ENCODE data around the gene RIPK1. TPM values are rescaled to one million over a fixed set of nuclear protein-coding genes. Genes with fewer than 3 reads are reported as not detected.

RIPK1 gene
- total and polyA plus RNA-seq, 2 of the 8 experiments (the other 6 are each of a cell fraction or from before 2014, with no cell fraction given) = 5.9 to 22.9 TPM

GRCh38 chr6:3138341-3138740 is 70.0 kb downstream of the RIPK1 start:
- H3K36me3 ChIP-seq (ENCODE audit: control insufficient read depth in 2 of 4, insufficient read depth in 4 of 4, low read length in 3 of 4) = peaks cover 16 to 64% (median 36%) of the 10 kb centered on the region in 4 experiments
- H4K5ac ChIP-seq (ENCODE audit: insufficient read length, low read depth, low read length) = no peak overlapping the region
- ChIA-PET CTCF (ENCODE audit: partially characterized antibody) (interaction anchor here (1.8 kb wide), 2 partner anchors 11 to 110 kb away, joined by 6 to 11 read pairs; no protein-coding TSS in a partner anchor), POLR2A (ENCODE audit: partially characterized antibody) (interaction anchor here (1.3 to 7.3 kb wide), 5 partner anchors 7 to 91 kb away, joined by 5 to 56 read pairs (median 8); partner anchors contain the start of gene TUBB2A)
- H3K4me1 ChIP-seq (replicated peaks in 1 of 4; ENCODE audit: control insufficient read depth in 3 of 4, insufficient read depth in 4 of 4, low read length in 3 of 4) = peaks cover under 1 to 4% (median 3%) of the 10 kb centered on the region in 4 experiments; a peak in 4 of 7 replicates
- no peak overlapping the region for H2AFZ ChIP-seq (ENCODE audit: low read length)
- 84% methylated on average over 1 of the region's 1 CpG; no CpG with 5 or more reads in 1 of the 2 experiments for WGBS, 2 experiments (ENCODE audit: extremely low coverage in 1 of 2, insufficient coverage in 1 of 2, insufficient read length in 1 of 2, insufficient replicate concordance in 2 of 2, low coverage in 1 of 2, low lambda C conversion rate in 2 of 2, missing lambda C conversion rate in 1 of 2)
- no peak overlapping the region for H2BK12ac ChIP-seq (ENCODE audit: low read depth, low read length)
- no peaks in the 10 kb centered on the region for H3K79me1 ChIP-seq (ENCODE audit: low read depth, low read length)
- no peaks in the 10 kb centered on the region for H3K23me2 ChIP-seq (ENCODE audit: low read depth, low read length)
- H3K9me3 ChIP-seq (ENCODE audit: insufficient read depth in 2 of 2, low read depth in 1 of 2, low read length in 1 of 2) = no peaks in the 10 kb centered on the region
- FAIRE-seq (no peak), DNase-seq (ENCODE audit: low read depth in 1 of 2, low spot score in 2 of 2) (no peak)
- H3K14ac ChIP-seq (ENCODE audit: insufficient read length) = no peak overlapping the region
- no peak overlapping the region for H3K4me2 ChIP-seq (ENCODE audit: insufficient read depth in 1 of 2, low read depth in 2 of 2, low read length in 2 of 2)
- no peaks in the 10 kb centered on the region for H4K20me1 ChIP-seq (replicated peaks in 1 of 2; ENCODE audit: control insufficient read depth in 1 of 2, insufficient read depth in 2 of 2, low read length in 2 of 2)
- H3K4me3 ChIP-seq (ENCODE audit: extremely low read depth in 1 of 4, insufficient read depth in 2 of 4, low read depth in 3 of 4, low read length in 4 of 4) = no peak overlapping the region
- H2AK5ac ChIP-seq (ENCODE audit: low read depth, low read length) = no peak overlapping the region
- H2BK15ac ChIP-seq (ENCODE audit: low read length) = no peak overlapping the region
- H2BK5ac ChIP-seq (ENCODE audit: low read depth, low read length) = no peak overlapping the region
- no peak for TF ChIP-seq FOSL1 (IDR thresholded peaks at IDR 0.05; ENCODE audit: insufficient read depth, low read depth, low read length)
- no peak for TF ChIP-seq PHF8 (conservative IDR thresholded peaks at IDR 0.05; ENCODE audit: low read depth, low read length)
- H3K79me2 ChIP-seq (ENCODE audit: control insufficient read depth in 1 of 2, insufficient read depth in 2 of 2, low read length in 2 of 2) = no peaks in the 10 kb centered on the region
- no peak overlapping the region for H3K23ac ChIP-seq (ENCODE audit: insufficient read length)
- H3K4ac ChIP-seq (replicated peaks; ENCODE audit: insufficient read length, low read depth, low read length) = no peak overlapping the region
- H3K27ac ChIP-seq (ENCODE audit: low read depth, low read length) = no peak overlapping the region
- no peak overlapping the region for H3K56ac ChIP-seq (replicated peaks; ENCODE audit: insufficient read length, low read depth, low read length)
- H2BK20ac ChIP-seq (ENCODE audit: low read length) = no peak overlapping the region
- no peaks in the 10 kb centered on the region for H3K27me3 ChIP-seq (replicated peaks in 1 of 4; ENCODE audit: control insufficient read depth in 3 of 4, extremely low read depth in 1 of 4, insufficient read depth in 3 of 4, low read length in 3 of 4)
- H4K8ac ChIP-seq (ENCODE audit: extremely low read depth, insufficient read depth, low read length) = no peak overlapping the region
- no peak overlapping the region for H4K91ac ChIP-seq (replicated peaks; ENCODE audit: insufficient read length, low read length)
- no peak overlapping the region for H3K9ac ChIP-seq (replicated peaks in 1 of 4; ENCODE audit: extremely low read depth in 1 of 4, low read depth in 3 of 4, low read length in 3 of 4)
- H2BK120ac ChIP-seq (replicated peaks; ENCODE audit: low read depth, low read length) = no peak overlapping the region
- H3K18ac ChIP-seq (ENCODE audit: extremely low read depth, low read length) = no peak overlapping the region
